IMR-90 (cell line): Measurements from ENCODE around the gene ADPRHL1. TPM values are rescaled to one million over a fixed set of nuclear protein-coding genes. Genes with fewer than 3 reads are reported as not detected.

ENCODE experiments used
- ATAC-seq: fragments of 200-7000 bp; cut with Tn5 transposase; 2 replicates; pipeline ENCODE4 v1.9.1; 2020; ENCODE audit warnings: low read depth, mild to moderate bottlenecking, moderate library complexity
- BruUV-seq: library from RNA; stranded (reverse); fragments of 400-500 nt; replicated peaks from 2 replicates; lab custom pipeline; 2021; lab: Mats Ljungman, UMichigan
- CTCF ChIA-PET: fragments of 300-600 bp; formaldehyde crosslinking; extraction: SDS; loops from one replicate; lab custom pipeline; 2021; ENCODE audit warnings: antibody characterized with exemption; lab: Yijun Ruan, JAX
- POLR2A ChIA-PET: fragments of 300-600 bp; sonication (Branson Sonifier 250); formaldehyde crosslinking; loops from one replicate; lab custom pipeline; 2022; ENCODE audit warnings: antibody characterized with exemption; ENCODE audit not compliant: unreplicated experiment; lab: Charles Lee
- DNase-seq: peaks from one replicate; pipeline ENCODE4 v3.0.0; 2013
- H2AFZ ChIP-seq: replicated peaks from 2 replicates; pipeline ENCODE3; 2013; ENCODE audit warnings: low read length, mild to moderate bottlenecking; ENCODE audit not compliant: poor library complexity
- H2AK5ac ChIP-seq: 2 replicates; pipeline ENCODE4 v1.6.1; 2013; ENCODE audit warnings: low read depth, low read length, inconsistent platforms
- H2AK9ac ChIP-seq: replicated peaks from 2 replicates; pipeline ENCODE3; 2013; ENCODE audit warnings: mild to moderate bottlenecking, low read depth, low read length, moderate library complexity; ENCODE audit not compliant: poor library complexity
- H2BK120ac ChIP-seq: 2 replicates; pipeline ENCODE4 v1.6.1; 2013; ENCODE audit warnings: low read depth, low read length, inconsistent platforms
- H2BK15ac ChIP-seq: 3 replicates; pipeline ENCODE4 v1.6.1; 2013; ENCODE audit warnings: low read depth, low read length, inconsistent platforms
- H2BK20ac ChIP-seq: 2 replicates; pipeline ENCODE4 v1.6.1; 2013; ENCODE audit warnings: low read depth, mild to moderate bottlenecking, inconsistent platforms, low read length, moderate library complexity
- H2BK5ac ChIP-seq: 2 replicates; pipeline ENCODE4 v1.6.1; 2013; ENCODE audit warnings: mild to moderate bottlenecking, low read depth, low read length, inconsistent platforms; ENCODE audit not compliant: poor library complexity, severe bottlenecking
- H3K14ac ChIP-seq: replicated peaks from 2 replicates; pipeline ENCODE4 v1.6.1; 2013; ENCODE audit warnings: low read depth, low read length, inconsistent platforms
- H3K18ac ChIP-seq: 2 replicates; pipeline ENCODE4 v1.6.1; 2013; ENCODE audit warnings: low read depth, low read length, control low read depth
- H3K23ac ChIP-seq: 2 replicates; pipeline ENCODE4 v1.6.1; 2013; ENCODE audit warnings: low read depth, low read length, inconsistent platforms
- H3K27ac ChIP-seq: 2 replicates; pipeline ENCODE4 v1.5.1; 2013; ENCODE audit warnings: mild to moderate bottlenecking, control low read depth, low read length; ENCODE audit not compliant: insufficient read depth
- H3K27me3 ChIP-seq: 2 replicates; pipeline ENCODE4 v1.6.1; 2013; ENCODE audit warnings: low read length; ENCODE audit not compliant: control insufficient read depth, insufficient read depth
- H3K36me3 ChIP-seq: 2 replicates; pipeline ENCODE4 v1.6.1; 2013; ENCODE audit warnings: low read length, mixed read lengths; ENCODE audit not compliant: control insufficient read depth, insufficient read depth
- H3K4ac ChIP-seq: 2 replicates; pipeline ENCODE4 v1.6.1; 2013; ENCODE audit warnings: low read depth, low read length, inconsistent platforms
- H3K4me1 ChIP-seq: 2 replicates; pipeline ENCODE4 v1.6.1; 2013; ENCODE audit warnings: low read length, mixed read lengths; ENCODE audit not compliant: control insufficient read depth, insufficient read depth
- H3K4me2 ChIP-seq: 2 replicates; pipeline ENCODE4 v1.6.1; 2013; ENCODE audit warnings: low read depth, mild to moderate bottlenecking, control low read depth, low read length, moderate library complexity
- H3K4me3 ChIP-seq: 2 replicates; pipeline ENCODE4 v1.5.1; 2013; ENCODE audit warnings: low read depth, mild to moderate bottlenecking, control low read depth, low read length, moderate library complexity; ENCODE audit not compliant: insufficient read depth
- H3K56ac ChIP-seq: 2 replicates; pipeline ENCODE4 v1.6.1; 2013; ENCODE audit warnings: low read length, inconsistent platforms; ENCODE audit not compliant: insufficient read depth; ENCODE audit errors: extremely low read depth
- H3K79me1 ChIP-seq, 2 experiments: 2 replicates each; pipeline ENCODE4 v1.6.1; 2013; ENCODE audit warnings: low read length in 2 of 2, inconsistent platforms in 1 of 2, low read depth in 1 of 2
- H3K9ac ChIP-seq: 2 replicates; pipeline ENCODE4 v1.6.1; 2013; ENCODE audit warnings: low read depth, low read length, control low read depth
- H3K9me1 ChIP-seq: 2 replicates; pipeline ENCODE4 v1.6.1; 2013; ENCODE audit warnings: low read length, inconsistent platforms; ENCODE audit not compliant: insufficient read depth
- H3K9me3 ChIP-seq: 2 replicates; pipeline ENCODE4 v1.6.1; 2013; ENCODE audit warnings: low read length; ENCODE audit not compliant: control insufficient read depth, insufficient read depth
- H4K20me1 ChIP-seq: 2 replicates; pipeline ENCODE4 v1.6.1; 2013; ENCODE audit warnings: low read length, inconsistent platforms; ENCODE audit not compliant: insufficient read depth
- H4K5ac ChIP-seq: 2 replicates; pipeline ENCODE4 v1.6.1; 2013; ENCODE audit warnings: mild to moderate bottlenecking, low read depth, low read length, control low read depth
- H4K8ac ChIP-seq, 2 experiments: 2 replicates each; pipeline ENCODE4 v1.6.1; 2013; ENCODE audit warnings: low read depth in 2 of 2, low read length in 2 of 2, control low read depth in 1 of 2, inconsistent platforms in 1 of 2
- H4K91ac ChIP-seq: 2 replicates; pipeline ENCODE4 v1.6.1; 2013; ENCODE audit warnings: low read depth, low read length, inconsistent platforms; ENCODE audit not compliant: insufficient read depth
- BHLHE40 ChIP-seq: fragments of 150-350 bp; IDR thresholded peaks from 2 replicates; pipeline ENCODE4 v1.6.1; 2016; ENCODE audit warnings: mild to moderate bottlenecking, low read depth, low read length
- CEBPB ChIP-seq: IDR thresholded peaks from 2 replicates; pipeline ENCODE4 v1.6.1; 2012; ENCODE audit warnings: low read depth, low read length, improper control_type of control experiment
- CHD1 ChIP-seq: IDR thresholded peaks from 2 replicates; pipeline ENCODE4 v1.6.1; 2012; ENCODE audit warnings: low read depth, low read length, improper control_type of control experiment
- FOS ChIP-seq: fragments of 150-350 bp; IDR thresholded peaks from 2 replicates; pipeline ENCODE4 v1.6.1; 2016; ENCODE audit warnings: low read depth, low read length
- MAFK ChIP-seq: IDR thresholded peaks from 2 replicates; pipeline ENCODE4 v1.6.1; 2012; ENCODE audit warnings: low read depth, low read length, improper control_type of control experiment
- MAZ ChIP-seq: IDR thresholded peaks from 2 replicates; pipeline ENCODE4 v1.6.1; 2012; ENCODE audit warnings: low read depth, mild to moderate bottlenecking, low read length, improper control_type of control experiment, moderate library complexity, borderline replicate concordance
- MXI1 ChIP-seq: IDR thresholded peaks from 2 replicates; pipeline ENCODE4 v1.6.1; 2012; ENCODE audit warnings: low read depth, mild to moderate bottlenecking, low read length, moderate library complexity, borderline replicate concordance
- NFE2L2 ChIP-seq: fragments of 150-350 bp; IDR thresholded peaks from 2 replicates; pipeline ENCODE4 v1.6.1; 2016; ENCODE audit warnings: low read depth, mild to moderate bottlenecking, low read length
- POLR2A ChIP-seq: IDR thresholded peaks from 2 replicates; pipeline ENCODE4 v1.6.1; 2012; ENCODE audit warnings: mild to moderate bottlenecking, low read depth, low read length
- RAD21 ChIP-seq: IDR thresholded peaks from 2 replicates; pipeline ENCODE4 v1.6.1; 2012; ENCODE audit warnings: low read length, improper control_type of control experiment
- RCOR1 ChIP-seq: IDR thresholded peaks from 2 replicates; pipeline ENCODE4 v1.6.1; 2012; ENCODE audit warnings: mild to moderate bottlenecking, low read length, improper control_type of control experiment; ENCODE audit not compliant: insufficient replicate concordance
- RFX5 ChIP-seq: IDR thresholded peaks from 2 replicates; pipeline ENCODE4 v1.8.0; 2012; ENCODE audit warnings: low read depth, mild to moderate bottlenecking, low read length, moderate library complexity
- SMC3 ChIP-seq: fragments of 150-350 bp; IDR thresholded peaks from 2 replicates; pipeline ENCODE4 v1.6.1; 2016; ENCODE audit warnings: low read depth, mild to moderate bottlenecking, antibody characterized with exemption, low read length, moderate library complexity
- WGBS, 2 experiments: methylation state at CpG; one replicate each; pipeline versions ENCODE4 v1.1.5 to v1.1.7; 2013; ENCODE audit warnings: missing lambda C conversion rate in 2 of 2; ENCODE audit not compliant: insufficient read length in 1 of 2; ENCODE audit errors: extremely low coverage in 2 of 2; 5-methylcytosine and 5-hydroxymethylcytosine counted together
- dilution Hi-C: fragments of 300-500 bp; cut with HindIII; formaldehyde crosslinking; loops from one replicate; pipeline ENCODE4 v1.14.3; 2018; ENCODE audit warnings: low sequenced_read_pairs; ENCODE audit not compliant: unreplicated experiment
- in situ Hi-C: fragments of 300-500 bp; cut with MboI; formaldehyde crosslinking; loops from 3 replicates; pipeline ENCODE4 v1.14.3; 2019; ENCODE audit warnings: low sequenced_read_pairs, inconsistent platforms, mixed read lengths
- intact Hi-C: fragments of 100-400 bp; cut with micrococcal nuclease; formaldehyde crosslinking; loops from 2 replicates; pipeline ENCODE4 v1.10.0; 2022
- polyA plus RNA-seq, 3 experiments: library from polyadenylated mRNA; depleted of rRNA; stranded (reverse); fragments of >200 nt; gene quantifications; 2 replicates each; pipeline ENCODE4 v1.2.3, GENCODE V29; 2012; ENCODE audit warnings: low replicate concordance in 1 of 3
- total RNA-seq: library from RNA; depleted of rRNA; stranded (reverse); fragments of >200 nt; gene quantifications from 2 replicates; pipeline ENCODE4 v1.2.3, GENCODE V29; 2012
- TF ChIP-seq, protein P1 (sequence below): fragments of 150-350 bp; IDR thresholded peaks from 2 replicates; pipeline ENCODE4 v1.6.1; 2017; ENCODE audit warnings: mild to moderate bottlenecking, antibody characterized with exemption, low read length, low read depth
- TF ChIP-seq, protein P2 (sequence below): conservative IDR thresholded peaks from 2 replicates; pipeline ENCODE4 v1.5.1; 2012; ENCODE audit warnings: mild to moderate bottlenecking, low read depth, low read length, improper control_type of control experiment
- TF ChIP-seq, protein P3 (sequence below): fragments of 150-350 bp; IDR thresholded peaks from 2 replicates; pipeline ENCODE4 v1.6.1; 2016; ENCODE audit warnings: low read depth, mild to moderate bottlenecking, low read length, moderate library complexity, borderline replicate concordance

The ADPRHL1 gene
- total and polyA plus RNA-seq, 2 of the 4 experiments (the other 2 are of a cell fraction) = 0.36 to 0.67 TPM

DNA sequence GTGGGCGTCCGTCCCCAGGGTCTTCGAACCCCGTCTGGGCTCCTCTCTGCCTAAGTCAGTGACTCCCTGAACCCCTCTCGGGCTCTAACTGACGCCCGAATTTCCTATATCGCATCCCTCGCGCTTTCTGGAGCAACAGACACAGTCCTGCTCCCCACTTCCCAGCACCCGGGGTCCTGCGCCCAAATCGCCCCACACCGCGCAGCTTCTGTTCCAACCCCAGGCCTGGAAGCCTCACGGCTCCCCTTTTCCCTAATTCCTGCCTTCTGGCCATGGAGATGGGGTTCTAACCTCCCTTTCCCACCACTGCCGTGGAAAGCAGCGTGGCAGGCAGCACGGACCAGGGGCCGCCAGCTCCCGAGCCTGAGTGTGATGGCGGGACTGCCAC is 87.7 kb downstream of the ADPRHL1 start:
- no peak overlapping the region for H2BK120ac ChIP-seq
- no peak overlapping the region for H2AFZ ChIP-seq
- intact Hi-C loops (no loop called here), dilution Hi-C loops (no loop called here), in situ Hi-C loops (no loop called here)
- H3K36me3 ChIP-seq = no peaks in the 10 kb centered on the region
- no peak overlapping the region for H3K9ac ChIP-seq
- H3K27ac ChIP-seq = no peak overlapping the region
- POLR2A ChIA-PET = no interaction called here
- no peak overlapping the region for H2BK20ac ChIP-seq
- no peaks in the 10 kb centered on the region; the same call in 1 of the 2 replicates for H3K4me1 ChIP-seq
- no peak overlapping the region for H3K4me3 ChIP-seq
- H3K4me2 ChIP-seq = no peak overlapping the region
- no peak overlapping the region for H3K18ac ChIP-seq
- no TSS peak for BruUV-seq
- ATAC-seq = no peak
- no peak for TF ChIP-seq RCOR1
- TF ChIP-seq CHD1 = no peak
- no peak for TF ChIP-seq MAFK
- TF ChIP-seq POLR2A = no peak
- no peak for TF ChIP-seq RAD21
- TF ChIP-seq, protein P1, sequence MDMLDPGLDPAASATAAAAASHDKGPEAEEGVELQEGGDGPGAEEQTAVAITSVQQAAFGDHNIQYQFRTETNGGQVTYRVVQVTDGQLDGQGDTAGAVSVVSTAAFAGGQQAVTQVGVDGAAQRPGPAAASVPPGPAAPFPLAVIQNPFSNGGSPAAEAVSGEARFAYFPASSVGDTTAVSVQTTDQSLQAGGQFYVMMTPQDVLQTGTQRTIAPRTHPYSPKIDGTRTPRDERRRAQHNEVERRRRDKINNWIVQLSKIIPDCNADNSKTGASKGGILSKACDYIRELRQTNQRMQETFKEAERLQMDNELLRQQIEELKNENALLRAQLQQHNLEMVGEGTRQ = no peak
- no peak for TF ChIP-seq NFE2L2
- TF ChIP-seq SMC3 = no peak
- TF ChIP-seq, protein P2, sequence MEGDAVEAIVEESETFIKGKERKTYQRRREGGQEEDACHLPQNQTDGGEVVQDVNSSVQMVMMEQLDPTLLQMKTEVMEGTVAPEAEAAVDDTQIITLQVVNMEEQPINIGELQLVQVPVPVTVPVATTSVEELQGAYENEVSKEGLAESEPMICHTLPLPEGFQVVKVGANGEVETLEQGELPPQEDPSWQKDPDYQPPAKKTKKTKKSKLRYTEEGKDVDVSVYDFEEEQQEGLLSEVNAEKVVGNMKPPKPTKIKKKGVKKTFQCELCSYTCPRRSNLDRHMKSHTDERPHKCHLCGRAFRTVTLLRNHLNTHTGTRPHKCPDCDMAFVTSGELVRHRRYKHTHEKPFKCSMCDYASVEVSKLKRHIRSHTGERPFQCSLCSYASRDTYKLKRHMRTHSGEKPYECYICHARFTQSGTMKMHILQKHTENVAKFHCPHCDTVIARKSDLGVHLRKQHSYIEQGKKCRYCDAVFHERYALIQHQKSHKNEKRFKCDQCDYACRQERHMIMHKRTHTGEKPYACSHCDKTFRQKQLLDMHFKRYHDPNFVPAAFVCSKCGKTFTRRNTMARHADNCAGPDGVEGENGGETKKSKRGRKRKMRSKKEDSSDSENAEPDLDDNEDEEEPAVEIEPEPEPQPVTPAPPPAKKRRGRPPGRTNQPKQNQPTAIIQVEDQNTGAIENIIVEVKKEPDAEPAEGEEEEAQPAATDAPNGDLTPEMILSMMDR = no peak
- no peak for TF ChIP-seq MAZ
- TF ChIP-seq CEBPB = no peak
- TF ChIP-seq, protein P3, sequence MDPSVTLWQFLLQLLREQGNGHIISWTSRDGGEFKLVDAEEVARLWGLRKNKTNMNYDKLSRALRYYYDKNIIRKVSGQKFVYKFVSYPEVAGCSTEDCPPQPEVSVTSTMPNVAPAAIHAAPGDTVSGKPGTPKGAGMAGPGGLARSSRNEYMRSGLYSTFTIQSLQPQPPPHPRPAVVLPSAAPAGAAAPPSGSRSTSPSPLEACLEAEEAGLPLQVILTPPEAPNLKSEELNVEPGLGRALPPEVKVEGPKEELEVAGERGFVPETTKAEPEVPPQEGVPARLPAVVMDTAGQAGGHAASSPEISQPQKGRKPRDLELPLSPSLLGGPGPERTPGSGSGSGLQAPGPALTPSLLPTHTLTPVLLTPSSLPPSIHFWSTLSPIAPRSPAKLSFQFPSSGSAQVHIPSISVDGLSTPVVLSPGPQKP = no peak
- TF ChIP-seq MXI1 = no peak
- no peak for TF ChIP-seq BHLHE40
- no peak for TF ChIP-seq RFX5
- no peak for TF ChIP-seq FOS
- H3K56ac ChIP-seq = no peak overlapping the region
- no peak for DNase-seq
- no peak overlapping the region for H2BK5ac ChIP-seq
- no peaks in the 10 kb centered on the region for H3K79me1 ChIP-seq
- 100% methylated on average over 1 of the region's 22 CpGs; no CpG with 5 or more reads in 1 of the 2 experiments for WGBS, 2 experiments
- no peak overlapping the region for H3K4ac ChIP-seq
- no peak overlapping the region for H3K23ac ChIP-seq
- no peak overlapping the region for H3K14ac ChIP-seq
- H4K8ac ChIP-seq = no peak overlapping the region
- no peaks in the 10 kb centered on the region for H3K9me1 ChIP-seq
- CTCF ChIA-PET = no interaction called here
- H3K27me3 ChIP-seq = peaks cover 31% of the 10 kb centered on the region
- H4K20me1 ChIP-seq = no peaks in the 10 kb centered on the region
- no peak overlapping the region for H4K91ac ChIP-seq
- no peak overlapping the region for H2AK9ac ChIP-seq
- H2BK15ac ChIP-seq = no peak overlapping the region
- no peaks in the 10 kb centered on the region for H3K9me3 ChIP-seq
- no peak overlapping the region for H2AK5ac ChIP-seq
- H4K5ac ChIP-seq = no peak overlapping the region
